OCI-LY7 (cell line): ENCODE data around the gene THAP4. TPM values are rescaled to one million over a fixed set of nuclear protein-coding genes. Genes with fewer than 3 reads are reported as not detected.

ENCODE experiments used
- BruUV-seq: library from RNA; stranded (reverse); fragments of 400-500 nt; replicated peaks from 2 replicates; lab custom pipeline; 2021; lab: Mats Ljungman, UMichigan
- CTCF ChIA-PET: fragments of 300-600 bp; sonication (Branson Sonifier 250); formaldehyde crosslinking; loops from one replicate; lab custom pipeline; 2022; ENCODE audit warnings: antibody characterized with exemption; ENCODE audit not compliant: unreplicated experiment; lab: Charles Lee
- POLR2A ChIA-PET: fragments of 300-600 bp; sonication (Branson Sonifier 250); formaldehyde crosslinking; loops from one replicate; lab custom pipeline; 2022; ENCODE audit warnings: antibody characterized with exemption; lab: Charles Lee
- DNase-seq: peaks from one replicate; pipeline ENCODE4 v3.0.0-alpha.2; 2015; ENCODE audit warnings: low spot score
- H2AFZ ChIP-seq: fragments of 200-600 bp; sonication (generic), shearing (Covaris generic); 2 replicates; pipeline ENCODE4 v1.6.1; 2014; ENCODE audit warnings: mild to moderate bottlenecking, antibody characterized with exemption, low read length, moderate library complexity
- H3K27ac ChIP-seq: fragments of 200-600 bp; sonication (generic); 2 replicates; pipeline ENCODE4 v1.5.1; 2014; ENCODE audit warnings: mixed run types, low read depth, mild to moderate bottlenecking, moderate library complexity, low read length, inconsistent platforms; ENCODE audit not compliant: poor library complexity, severe bottlenecking
- H3K36me3 ChIP-seq: fragments of 200-600 bp; sonication (generic); 2 replicates; pipeline ENCODE4 v1.6.1; 2014; ENCODE audit warnings: mild to moderate bottlenecking, antibody characterized with exemption, low read length, moderate library complexity, mixed read lengths; ENCODE audit not compliant: insufficient read depth
- H3K4me1 ChIP-seq: fragments of 200-600 bp; sonication (generic); 2 replicates; pipeline ENCODE4 v1.5.1; 2014; ENCODE audit warnings: mild to moderate bottlenecking, low read length; ENCODE audit not compliant: insufficient read depth, poor library complexity, severe bottlenecking
- H3K4me2 ChIP-seq: fragments of 200-600 bp; sonication (generic); 2 replicates; pipeline ENCODE4 v1.6.1; 2014; ENCODE audit warnings: mild to moderate bottlenecking, low read length
- H3K4me3 ChIP-seq: fragments of 200-600 bp; sonication (generic); 2 replicates; pipeline ENCODE4 v1.5.1; 2014; ENCODE audit warnings: mild to moderate bottlenecking, low read depth, low read length; ENCODE audit not compliant: poor library complexity, severe bottlenecking
- H3K79me2 ChIP-seq: fragments of 200-600 bp; sonication (generic); 2 replicates; pipeline ENCODE4 v1.6.1; 2016; ENCODE audit warnings: low read depth, mild to moderate bottlenecking, low read length, moderate library complexity, mixed read lengths; ENCODE audit not compliant: insufficient read depth
- H3K9me2 ChIP-seq: fragments of 200-600 bp; sonication (generic); 2 replicates; pipeline ENCODE4 v1.6.1; 2016; ENCODE audit warnings: mild to moderate bottlenecking, low read length, mixed read lengths; ENCODE audit not compliant: insufficient read depth
- H3K9me3 ChIP-seq: fragments of 200-600 bp; sonication (generic); 2 replicates; pipeline ENCODE4 v1.6.1; 2014; ENCODE audit warnings: mild to moderate bottlenecking, mixed run types, low read length, mixed read lengths
- H4K20me1 ChIP-seq: fragments of 200-600 bp; sonication (generic); 2 replicates; pipeline ENCODE4 v1.6.1; 2014; ENCODE audit warnings: mild to moderate bottlenecking, antibody characterized with exemption, low read length, moderate library complexity, mixed read lengths; ENCODE audit not compliant: insufficient read depth
- EZH2phosphoT487 ChIP-seq: fragments of 200-600 bp; sonication (generic); IDR thresholded peaks from 2 replicates; pipeline ENCODE4 v1.6.1; 2018; ENCODE audit warnings: low read depth, borderline replicate concordance, mild to moderate bottlenecking, mixed run types, antibody characterized with exemption, low read length, moderate library complexity, mixed read lengths
- intact Hi-C: fragments of 100-400 bp; cut with micrococcal nuclease; formaldehyde crosslinking; loops from one replicate; pipeline ENCODE4 v1.10.0; 2022; ENCODE audit not compliant: unreplicated experiment
- total RNA-seq, 2 experiments: library from RNA; depleted of rRNA in 1 of 2; stranded (reverse); fragments of >200 nt in 1 of 2; shearing (Covaris generic) in 1 of 2; gene quantifications; 2 replicates each; pipeline ENCODE4 v1.2.3, GENCODE V29; 2014 to 2022
- TF ChIP-seq, protein P1 (sequence below): fragments of 200-600 bp; sonication (generic); conservative IDR thresholded peaks from 2 replicates; pipeline ENCODE4 v1.5.1; 2014; ENCODE audit warnings: mild to moderate bottlenecking, antibody characterized with exemption, low read length, moderate library complexity, mixed read lengths

THAP4 gene
- total RNA-seq, 2 experiments from 2014 or later, result 61.6 to 65.6 TPM

GRCh38 chr2:241541564-241542277 lies 95.2 kb downstream of the THAP4 start:
- H4K20me1 ChIP-seq, result no peaks in the 10 kb centered on the region
- no peak overlapping the region for H3K4me2 ChIP-seq
- BruUV-seq, result no TSS peak
- no peak for DNase-seq
- intact Hi-C loops, result no loop called here
- ChIA-PET POLR2A (no interaction called here), CTCF (no interaction called here)
- TF ChIP-seq EZH2phosphoT487, result no peak
- TF ChIP-seq, protein P1, sequence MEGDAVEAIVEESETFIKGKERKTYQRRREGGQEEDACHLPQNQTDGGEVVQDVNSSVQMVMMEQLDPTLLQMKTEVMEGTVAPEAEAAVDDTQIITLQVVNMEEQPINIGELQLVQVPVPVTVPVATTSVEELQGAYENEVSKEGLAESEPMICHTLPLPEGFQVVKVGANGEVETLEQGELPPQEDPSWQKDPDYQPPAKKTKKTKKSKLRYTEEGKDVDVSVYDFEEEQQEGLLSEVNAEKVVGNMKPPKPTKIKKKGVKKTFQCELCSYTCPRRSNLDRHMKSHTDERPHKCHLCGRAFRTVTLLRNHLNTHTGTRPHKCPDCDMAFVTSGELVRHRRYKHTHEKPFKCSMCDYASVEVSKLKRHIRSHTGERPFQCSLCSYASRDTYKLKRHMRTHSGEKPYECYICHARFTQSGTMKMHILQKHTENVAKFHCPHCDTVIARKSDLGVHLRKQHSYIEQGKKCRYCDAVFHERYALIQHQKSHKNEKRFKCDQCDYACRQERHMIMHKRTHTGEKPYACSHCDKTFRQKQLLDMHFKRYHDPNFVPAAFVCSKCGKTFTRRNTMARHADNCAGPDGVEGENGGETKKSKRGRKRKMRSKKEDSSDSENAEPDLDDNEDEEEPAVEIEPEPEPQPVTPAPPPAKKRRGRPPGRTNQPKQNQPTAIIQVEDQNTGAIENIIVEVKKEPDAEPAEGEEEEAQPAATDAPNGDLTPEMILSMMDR, result no peak
- H3K4me1 ChIP-seq, result no peaks in the 10 kb centered on the region
- H3K9me2 ChIP-seq, result no peaks in the 10 kb centered on the region
- no peaks in the 10 kb centered on the region for H3K36me3 ChIP-seq
- H2AFZ ChIP-seq, result no peak overlapping the region
- no peaks in the 10 kb centered on the region for H3K9me3 ChIP-seq
- no peaks in the 10 kb centered on the region for H3K79me2 ChIP-seq
- H3K4me3 ChIP-seq, result no peak overlapping the region
- no peak overlapping the region for H3K27ac ChIP-seq

DNA sequence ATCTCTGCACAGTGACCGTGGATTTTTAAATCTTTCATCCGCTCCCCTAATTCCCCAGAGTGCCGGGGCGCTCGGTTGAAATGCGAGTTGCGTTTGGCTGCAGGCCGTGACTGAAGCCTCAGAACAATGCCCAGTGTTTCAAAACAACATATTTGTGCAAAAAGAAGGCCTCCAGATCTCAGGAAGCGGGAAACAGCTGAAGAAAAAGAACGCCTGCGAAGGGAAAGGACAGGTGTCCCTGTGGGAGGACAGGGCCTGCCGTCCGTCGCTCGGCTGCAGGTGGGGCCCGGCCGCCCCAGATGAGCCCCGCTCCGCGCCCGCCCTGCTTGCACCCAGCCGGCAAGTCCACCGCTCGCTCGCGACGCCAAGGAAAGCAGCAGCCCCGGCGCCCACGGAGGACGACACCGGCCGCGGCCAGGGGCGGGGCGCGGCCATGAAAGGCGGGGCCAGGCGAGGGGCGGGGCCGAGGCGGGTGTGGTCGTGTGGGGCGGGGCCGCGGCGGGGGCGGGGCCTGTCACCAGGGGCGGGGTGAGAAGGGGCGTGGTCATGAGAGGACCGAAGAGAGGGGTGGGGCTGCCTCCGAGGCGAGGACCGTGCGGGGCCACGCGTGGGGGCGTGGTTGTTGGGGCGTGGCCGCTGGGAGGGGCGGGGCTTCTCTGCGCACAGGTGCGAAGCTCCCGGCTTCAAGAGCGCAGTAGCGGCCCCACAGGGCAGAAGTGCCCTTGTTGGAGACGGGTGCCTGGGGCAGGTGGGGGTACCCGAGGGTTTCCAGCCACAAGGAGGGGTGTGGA lies 96.0 kb downstream of the THAP4 start:
- Histone ChIP-seq H3K4me3 (no peak overlapping the region), H3K4me2 (no peak overlapping the region), H3K9me2 (no peaks in the 10 kb centered on the region), H3K4me1 (no peaks in the 10 kb centered on the region), H4K20me1 (no peaks in the 10 kb centered on the region), H2AFZ (no peak overlapping the region), H3K9me3 (no peaks in the 10 kb centered on the region), H3K79me2 (no peaks in the 10 kb centered on the region), H3K27ac (no peak overlapping the region), H3K36me3 (no peaks in the 10 kb centered on the region)
- intact Hi-C loops, result no loop called here
- peak; percentile 34 for DNase-seq
- ChIA-PET CTCF (no interaction called here), POLR2A (no interaction called here)
- no TSS peak for BruUV-seq
- no peak for TF ChIP-seq EZH2phosphoT487
- TF ChIP-seq, protein P1, result no peak

- CTCF ChIA-PET, result no interaction called here
- TF ChIP-seq, protein P1, result no peak
- no peak for TF ChIP-seq EZH2phosphoT487
Observed at GRCh38 chr2:241540401-241540770, 96.6 kb downstream of the THAP4 start.

More at GRCh38 chr2:241540401-241540770, 96.6 kb downstream of the THAP4 start:
- no peak for DNase-seq
- H3K4me1 ChIP-seq, result no peaks in the 10 kb centered on the region
- no peaks in the 10 kb centered on the region for H3K79me2 ChIP-seq
- no peak overlapping the region for H3K27ac ChIP-seq
- H3K36me3 ChIP-seq, result no peaks in the 10 kb centered on the region
- no TSS peak for BruUV-seq
- H3K9me3 ChIP-seq, result no peaks in the 10 kb centered on the region
- intact Hi-C loops, result no loop called here
- H3K4me2 ChIP-seq, result no peak overlapping the region
- POLR2A ChIA-PET, result no interaction called here
- H2AFZ ChIP-seq, result no peak overlapping the region
- H3K4me3 ChIP-seq, result no peak overlapping the region
- H3K9me2 ChIP-seq, result no peaks in the 10 kb centered on the region
- H4K20me1 ChIP-seq, result no peaks in the 10 kb centered on the region
